OCI-LY1 (cell line): ENCODE data around the gene PEAR1.

Experiments
- EZH2 ChIP-seq: fragments of 200-600 bp; sonication (generic), shearing (Covaris generic); IDR thresholded peaks from 2 replicates; pipeline ENCODE4 v1.8.0; 2017; ENCODE audit warnings: borderline replicate concordance, mixed run types, mild to moderate bottlenecking, antibody characterized with exemption, low read length, moderate library complexity, mixed read lengths
- TF ChIP-seq, protein P1 (sequence below): fragments of 200-600 bp; sonication (generic), shearing (Covaris generic); IDR thresholded peaks from 2 replicates; pipeline ENCODE4 v1.5.1; 2017; ENCODE audit warnings: mild to moderate bottlenecking, antibody characterized with exemption, low read length, moderate library complexity, mixed read lengths

DNA sequence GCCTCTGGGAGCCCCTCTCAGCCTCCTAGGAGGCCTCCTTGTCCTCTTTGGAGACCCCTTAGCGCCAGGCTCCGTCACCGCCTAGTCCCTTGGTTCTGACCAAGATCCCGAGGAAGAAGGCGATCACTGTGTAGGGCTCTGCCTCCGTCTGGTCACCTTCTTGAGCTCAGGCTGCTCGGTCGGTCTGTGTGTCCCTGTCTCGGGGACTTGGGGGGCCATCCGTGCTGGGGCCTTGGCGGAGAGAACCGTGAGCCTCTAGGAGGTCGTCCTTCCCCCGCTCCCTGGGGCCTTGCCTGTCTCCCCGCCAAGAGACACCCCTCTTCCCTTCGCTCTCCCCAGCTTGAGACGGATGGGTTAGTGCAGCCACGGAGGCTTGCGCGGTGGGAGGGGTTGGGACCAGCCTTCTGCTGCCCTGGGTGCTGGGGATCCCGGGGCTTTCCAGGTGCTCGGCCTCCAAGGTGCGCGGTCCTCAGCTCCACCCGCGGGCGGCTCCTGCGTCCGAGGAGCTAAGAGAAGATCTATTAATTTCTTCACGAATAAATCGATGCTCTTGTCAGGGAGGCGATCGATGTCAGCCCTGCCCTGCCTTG is 33.9 kb upstream of the PEAR1 start:
- TF ChIP-seq, protein P1, sequence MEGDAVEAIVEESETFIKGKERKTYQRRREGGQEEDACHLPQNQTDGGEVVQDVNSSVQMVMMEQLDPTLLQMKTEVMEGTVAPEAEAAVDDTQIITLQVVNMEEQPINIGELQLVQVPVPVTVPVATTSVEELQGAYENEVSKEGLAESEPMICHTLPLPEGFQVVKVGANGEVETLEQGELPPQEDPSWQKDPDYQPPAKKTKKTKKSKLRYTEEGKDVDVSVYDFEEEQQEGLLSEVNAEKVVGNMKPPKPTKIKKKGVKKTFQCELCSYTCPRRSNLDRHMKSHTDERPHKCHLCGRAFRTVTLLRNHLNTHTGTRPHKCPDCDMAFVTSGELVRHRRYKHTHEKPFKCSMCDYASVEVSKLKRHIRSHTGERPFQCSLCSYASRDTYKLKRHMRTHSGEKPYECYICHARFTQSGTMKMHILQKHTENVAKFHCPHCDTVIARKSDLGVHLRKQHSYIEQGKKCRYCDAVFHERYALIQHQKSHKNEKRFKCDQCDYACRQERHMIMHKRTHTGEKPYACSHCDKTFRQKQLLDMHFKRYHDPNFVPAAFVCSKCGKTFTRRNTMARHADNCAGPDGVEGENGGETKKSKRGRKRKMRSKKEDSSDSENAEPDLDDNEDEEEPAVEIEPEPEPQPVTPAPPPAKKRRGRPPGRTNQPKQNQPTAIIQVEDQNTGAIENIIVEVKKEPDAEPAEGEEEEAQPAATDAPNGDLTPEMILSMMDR, result no peak
- TF ChIP-seq EZH2, result no peak
